ENCODE measurements around the gene LPCAT2. TPM values are rescaled to one million over a fixed set of nuclear protein-coding genes. Genes with fewer than 3 reads are reported as not detected.

The LPCAT2 gene
- total and polyA plus RNA-seq, 2 of the 8 experiments (the other 6 are each of a cell fraction or from before 2014, with no cell fraction given): 2.2 to 10.6 TPM

DNA sequence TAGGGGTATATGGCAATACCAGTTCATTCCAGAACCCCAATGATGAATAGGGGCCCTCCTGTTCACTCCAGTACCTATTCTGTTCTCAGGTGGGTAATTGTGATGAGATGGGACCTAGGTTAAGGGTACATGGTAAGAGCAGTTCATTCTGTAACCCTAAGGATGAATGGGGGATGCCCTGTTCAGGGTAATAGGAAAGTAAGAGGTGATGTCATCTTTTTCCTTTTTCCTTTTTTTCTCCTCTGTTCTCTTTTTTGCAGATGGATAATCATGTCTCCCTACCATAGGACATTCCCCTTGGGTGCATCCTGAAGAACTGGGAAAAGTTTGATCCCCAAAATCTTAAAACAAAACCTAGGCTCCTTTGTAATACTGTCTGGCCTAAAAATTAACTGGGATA is 121.9 kb downstream of the LPCAT2 start:
- H2BK20ac ChIP-seq (ENCODE audit: low read length): no peak overlapping the region
- H4K91ac ChIP-seq (replicated peaks; ENCODE audit: insufficient read length, low read length): no peak overlapping the region
- no peak overlapping the region for H2BK15ac ChIP-seq (ENCODE audit: low read length)
- POLR2A ChIA-PET (ENCODE audit: partially characterized antibody): no interaction called here
- no peak overlapping the region for H3K4me2 ChIP-seq (ENCODE audit: insufficient read depth in 1 of 2, low read depth in 2 of 2, low read length in 2 of 2)
- no peak overlapping the region for H3K23ac ChIP-seq (ENCODE audit: insufficient read length)
- H3K23me2 ChIP-seq (ENCODE audit: low read depth, low read length): no peaks in the 10 kb centered on the region
- no peak overlapping the region for H3K27ac ChIP-seq (ENCODE audit: low read depth, low read length)
- DNase-seq (ENCODE audit: low read depth in 1 of 2, low spot score in 2 of 2) (no peak), FAIRE-seq (no peak)
- no peak overlapping the region for H2BK120ac ChIP-seq (replicated peaks; ENCODE audit: low read depth, low read length)
- peaks cover 20 to 23% of the 10 kb centered on the region in 2 experiments for H3K9me3 ChIP-seq (ENCODE audit: insufficient read depth in 2 of 2, low read depth in 1 of 2, low read length in 1 of 2)
- H3K14ac ChIP-seq (ENCODE audit: insufficient read length): no peak overlapping the region
- no peak overlapping the region for H2BK12ac ChIP-seq (ENCODE audit: low read depth, low read length)
- H3K79me1 ChIP-seq (ENCODE audit: low read depth, low read length): no peaks in the 10 kb centered on the region
- CTCF ChIA-PET (ENCODE audit: partially characterized antibody): interaction anchor here (0.7 to 1.8 kb wide), 3 partner anchors 8 to 145 kb away, joined by 3 to 5 read pairs (median 3); no protein-coding TSS in a partner anchor
- no peak overlapping the region for H3K18ac ChIP-seq (ENCODE audit: extremely low read depth, low read length)
- no peak overlapping the region for H2BK5ac ChIP-seq (ENCODE audit: low read depth, low read length)
- H4K8ac ChIP-seq (ENCODE audit: extremely low read depth, insufficient read depth, low read length): no peak overlapping the region
- H3K27me3 ChIP-seq (replicated peaks in 1 of 4; ENCODE audit: control insufficient read depth in 3 of 4, extremely low read depth in 1 of 4, insufficient read depth in 3 of 4, low read length in 3 of 4): no peaks in the 10 kb centered on the region; a peak in 1 of 7 replicates
- no peak overlapping the region for H4K5ac ChIP-seq (ENCODE audit: insufficient read length, low read depth, low read length)
- no peak overlapping the region for H2AK5ac ChIP-seq (ENCODE audit: low read depth, low read length)
- H3K79me2 ChIP-seq (ENCODE audit: control insufficient read depth in 1 of 2, insufficient read depth in 2 of 2, low read length in 2 of 2): no peaks in the 10 kb centered on the region
- no peak overlapping the region for H3K4ac ChIP-seq (replicated peaks; ENCODE audit: insufficient read length, low read depth, low read length)
- H4K20me1 ChIP-seq (replicated peaks in 1 of 2; ENCODE audit: control insufficient read depth in 1 of 2, insufficient read depth in 2 of 2, low read length in 2 of 2): no peaks in the 10 kb centered on the region
- no peak overlapping the region for H3K4me3 ChIP-seq (ENCODE audit: extremely low read depth in 1 of 4, insufficient read depth in 2 of 4, low read depth in 3 of 4, low read length in 4 of 4)
- no peak overlapping the region for H3K9ac ChIP-seq (replicated peaks in 1 of 4; ENCODE audit: extremely low read depth in 1 of 4, low read depth in 3 of 4, low read length in 3 of 4)
- peaks cover 0 to 3% (median 0%) of the 10 kb centered on the region in 4 experiments; a peak in 1 of 7 replicates for H3K4me1 ChIP-seq (replicated peaks in 1 of 4; ENCODE audit: control insufficient read depth in 3 of 4, insufficient read depth in 4 of 4, low read length in 3 of 4)
- H3K36me3 ChIP-seq (ENCODE audit: control insufficient read depth in 2 of 4, insufficient read depth in 4 of 4, low read length in 3 of 4): no peaks in the 10 kb centered on the region
- H3K56ac ChIP-seq (replicated peaks; ENCODE audit: insufficient read length, low read depth, low read length): no peak overlapping the region
- no peak overlapping the region for H2AFZ ChIP-seq (ENCODE audit: low read length)
- TF ChIP-seq CEBPB (IDR thresholded peaks at IDR 0.05; ENCODE audit: low read depth, low read length) (no peak), GTF2F1 (IDR thresholded peaks at IDR 0.05; ENCODE audit: borderline replicate concordance, low read depth, low read length) (no peak), ZNF274 (IDR thresholded peaks at IDR 0.05; ENCODE audit: borderline replicate concordance, extremely low read depth, low read length) (no peak), TBP (IDR thresholded peaks at IDR 0.05; ENCODE audit: low read depth, low read length) (no peak), TAF1 (IDR thresholded peaks at IDR 0.05; ENCODE audit: low read depth, low read length) (no peak), KDM1A (IDR thresholded peaks at IDR 0.05; ENCODE audit: borderline replicate concordance, low read length) (no peak), EP300 (IDR thresholded peaks at IDR 0.05; ENCODE audit: borderline replicate concordance in 1 of 2, low read depth in 2 of 2, low read length in 2 of 2) (no peak), SIN3A (conservative IDR thresholded peaks at IDR 0.05 in 1 of 2, IDR thresholded peaks at IDR 0.05 in 1 of 2; ENCODE audit: low read depth in 1 of 2, low read length in 2 of 2) (no peak), CBX8 (IDR thresholded peaks at IDR 0.05; ENCODE audit: borderline replicate concordance, low read depth, low read length) (no peak), CTBP2 (IDR thresholded peaks at IDR 0.05; ENCODE audit: borderline replicate concordance, insufficient read depth, insufficient read length, low read length) (no peak)
- TF ChIP-seq, protein P1, sequence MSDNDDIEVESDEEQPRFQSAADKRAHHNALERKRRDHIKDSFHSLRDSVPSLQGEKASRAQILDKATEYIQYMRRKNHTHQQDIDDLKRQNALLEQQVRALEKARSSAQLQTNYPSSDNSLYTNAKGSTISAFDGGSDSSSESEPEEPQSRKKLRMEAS (IDR thresholded peaks at IDR 0.05): no peak
- TF ChIP-seq, protein P2, sequence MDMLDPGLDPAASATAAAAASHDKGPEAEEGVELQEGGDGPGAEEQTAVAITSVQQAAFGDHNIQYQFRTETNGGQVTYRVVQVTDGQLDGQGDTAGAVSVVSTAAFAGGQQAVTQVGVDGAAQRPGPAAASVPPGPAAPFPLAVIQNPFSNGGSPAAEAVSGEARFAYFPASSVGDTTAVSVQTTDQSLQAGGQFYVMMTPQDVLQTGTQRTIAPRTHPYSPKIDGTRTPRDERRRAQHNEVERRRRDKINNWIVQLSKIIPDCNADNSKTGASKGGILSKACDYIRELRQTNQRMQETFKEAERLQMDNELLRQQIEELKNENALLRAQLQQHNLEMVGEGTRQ (IDR thresholded peaks at IDR 0.05; ENCODE audit: low read length): no peak
